Astrocyte of the spinal cord (primary cell): Measurements from ENCODE around the gene SPTSSA.

ENCODE experiments used
- DNase-seq: peaks from one replicate; pipeline ENCODE4 v3.0.0; 2011; ENCODE audit warnings: low read depth, low spot score
- H3K4me3 ChIP-seq: 2 replicates; pipeline ENCODE4 v1.5.1; 2011; ENCODE audit warnings: low read depth, mild to moderate bottlenecking, low read length, moderate library complexity
- in situ Hi-C: cut with HindIII; loops from 2 replicates; pipeline ENCODE4 v1.10.0; 2017; ENCODE audit warnings: low sequenced_read_pairs
- TF ChIP-seq, protein P1 (sequence below): IDR thresholded peaks from 2 replicates; pipeline ENCODE4 v1.5.1; 2012; ENCODE audit warnings: low read depth, mild to moderate bottlenecking, low read length, inconsistent platforms

The SPTSSA gene

DNA sequence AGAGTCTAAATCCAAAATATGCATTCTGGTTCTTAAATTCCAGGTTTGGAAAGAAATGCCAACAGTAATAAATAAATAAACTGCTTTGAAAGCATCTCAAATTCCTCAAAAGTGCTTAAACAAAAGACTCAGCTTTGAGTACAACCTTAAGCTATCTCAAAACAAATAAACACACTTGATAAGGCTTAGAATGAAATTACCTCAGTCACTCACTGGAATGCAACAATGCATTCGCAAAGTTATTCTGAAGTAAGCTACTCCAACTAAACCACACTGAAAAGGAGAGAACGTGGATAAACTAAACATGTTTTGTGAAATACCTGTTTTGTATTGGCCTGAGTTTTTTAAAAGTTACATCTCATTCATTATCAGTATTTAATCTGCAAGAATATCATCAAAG, 1.2 kb downstream of the SPTSSA start:
- DNase-seq: peak; percentile 64
- in situ Hi-C loops: no loop called here
- TF ChIP-seq, protein P1, sequence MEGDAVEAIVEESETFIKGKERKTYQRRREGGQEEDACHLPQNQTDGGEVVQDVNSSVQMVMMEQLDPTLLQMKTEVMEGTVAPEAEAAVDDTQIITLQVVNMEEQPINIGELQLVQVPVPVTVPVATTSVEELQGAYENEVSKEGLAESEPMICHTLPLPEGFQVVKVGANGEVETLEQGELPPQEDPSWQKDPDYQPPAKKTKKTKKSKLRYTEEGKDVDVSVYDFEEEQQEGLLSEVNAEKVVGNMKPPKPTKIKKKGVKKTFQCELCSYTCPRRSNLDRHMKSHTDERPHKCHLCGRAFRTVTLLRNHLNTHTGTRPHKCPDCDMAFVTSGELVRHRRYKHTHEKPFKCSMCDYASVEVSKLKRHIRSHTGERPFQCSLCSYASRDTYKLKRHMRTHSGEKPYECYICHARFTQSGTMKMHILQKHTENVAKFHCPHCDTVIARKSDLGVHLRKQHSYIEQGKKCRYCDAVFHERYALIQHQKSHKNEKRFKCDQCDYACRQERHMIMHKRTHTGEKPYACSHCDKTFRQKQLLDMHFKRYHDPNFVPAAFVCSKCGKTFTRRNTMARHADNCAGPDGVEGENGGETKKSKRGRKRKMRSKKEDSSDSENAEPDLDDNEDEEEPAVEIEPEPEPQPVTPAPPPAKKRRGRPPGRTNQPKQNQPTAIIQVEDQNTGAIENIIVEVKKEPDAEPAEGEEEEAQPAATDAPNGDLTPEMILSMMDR: no peak
- H3K4me3 ChIP-seq: peak overlapping the region; percentile 88

DNA sequence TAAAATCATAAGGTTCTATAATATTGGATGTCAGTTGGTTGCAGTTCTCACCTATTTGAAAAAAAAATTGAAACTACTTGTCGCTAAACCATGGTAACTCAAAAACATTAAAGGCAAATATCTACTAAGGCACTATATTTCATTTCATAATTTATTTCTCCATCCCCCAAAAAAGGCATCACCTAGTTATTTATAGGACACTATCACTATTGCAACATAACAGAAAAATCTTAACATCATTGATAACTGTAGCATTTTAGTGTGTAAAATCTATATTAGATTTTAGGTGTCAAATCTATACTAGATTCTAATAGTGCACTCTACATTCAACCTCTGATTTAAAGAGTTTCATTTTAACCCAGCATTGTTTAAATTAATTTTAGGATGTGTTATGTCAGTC, 1.7 kb downstream of the SPTSSA start:
- TF ChIP-seq, protein P1: no peak
- in situ Hi-C loops: no loop called here
- no peak for DNase-seq
- H3K4me3 ChIP-seq: peak overlapping the region; percentile 88

DNA sequence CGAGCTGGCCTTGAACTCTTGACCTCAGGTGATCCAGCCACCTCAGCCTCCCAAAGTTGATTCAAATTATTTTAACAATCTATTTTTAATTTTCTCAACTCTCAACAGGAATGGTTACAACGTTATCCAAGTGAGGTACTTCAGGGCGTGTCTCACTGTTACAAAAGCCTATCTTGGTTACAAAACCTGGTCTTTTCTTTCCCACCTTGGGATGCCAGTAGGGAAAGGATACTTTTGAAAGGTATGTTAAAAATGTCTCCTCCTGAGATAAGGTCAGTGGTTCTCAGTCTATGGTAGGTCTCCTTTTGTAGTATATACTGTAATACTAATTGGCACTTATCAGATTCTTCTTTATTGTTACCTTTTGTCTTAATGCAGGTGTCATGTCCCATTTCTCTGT, 4.9 kb downstream of the SPTSSA start:
- no peak for DNase-seq
- in situ Hi-C loops: no loop called here
- no peak overlapping the region for H3K4me3 ChIP-seq
- TF ChIP-seq, protein P1: no peak

DNA sequence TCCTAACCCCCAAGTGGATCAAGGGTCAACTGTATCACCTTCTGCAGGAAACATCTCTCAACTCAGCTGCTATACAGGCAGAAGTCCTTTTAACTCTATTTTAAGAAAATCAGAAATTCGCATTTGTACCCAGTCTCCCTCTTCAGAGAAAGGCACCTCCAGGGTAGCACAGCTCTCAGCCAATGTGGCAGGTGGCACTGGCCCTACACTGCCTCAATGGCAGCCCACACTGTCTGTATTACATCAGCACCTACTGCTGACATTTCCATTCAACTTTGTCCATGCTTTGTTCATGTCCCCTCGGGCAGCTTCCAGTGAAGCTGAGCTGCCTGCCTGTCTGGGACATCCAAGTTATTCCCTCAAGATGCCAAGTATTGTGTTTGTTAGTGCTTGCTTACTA, 8.8 kb downstream of the SPTSSA start:
- DNase-seq: no peak
- TF ChIP-seq, protein P1: no peak
- in situ Hi-C loops: no loop called here
- no peak overlapping the region for H3K4me3 ChIP-seq

DNA sequence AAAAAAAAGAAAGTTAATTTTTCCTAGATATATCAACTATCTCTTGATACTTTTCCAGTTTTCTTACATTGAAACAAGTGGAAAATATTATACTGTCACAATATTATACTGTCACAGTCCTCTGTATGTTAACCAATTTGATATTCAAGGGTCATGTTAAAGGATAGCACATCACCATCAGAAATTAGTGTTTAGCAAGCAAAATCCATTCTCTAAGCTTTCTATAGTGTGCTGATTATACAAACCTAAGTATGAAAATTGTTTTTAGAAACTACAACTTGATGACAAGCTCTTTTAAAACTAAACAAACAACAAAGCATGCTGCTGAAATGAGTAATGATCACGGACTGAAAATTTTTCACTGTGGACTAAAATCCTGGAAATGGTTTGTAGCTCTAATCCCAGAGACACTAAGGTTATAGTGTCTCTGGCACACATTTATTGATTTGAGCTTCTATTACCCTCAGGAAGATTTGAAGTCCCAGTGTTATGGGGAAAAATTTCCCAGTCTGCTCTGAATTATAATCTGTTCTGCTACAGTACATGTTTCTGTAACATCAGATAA, 9.7 kb downstream of the SPTSSA start:
- in situ Hi-C loops: no loop called here
- no peak for DNase-seq
- TF ChIP-seq, protein P1: no peak
- H3K4me3 ChIP-seq: no peak overlapping the region

DNA sequence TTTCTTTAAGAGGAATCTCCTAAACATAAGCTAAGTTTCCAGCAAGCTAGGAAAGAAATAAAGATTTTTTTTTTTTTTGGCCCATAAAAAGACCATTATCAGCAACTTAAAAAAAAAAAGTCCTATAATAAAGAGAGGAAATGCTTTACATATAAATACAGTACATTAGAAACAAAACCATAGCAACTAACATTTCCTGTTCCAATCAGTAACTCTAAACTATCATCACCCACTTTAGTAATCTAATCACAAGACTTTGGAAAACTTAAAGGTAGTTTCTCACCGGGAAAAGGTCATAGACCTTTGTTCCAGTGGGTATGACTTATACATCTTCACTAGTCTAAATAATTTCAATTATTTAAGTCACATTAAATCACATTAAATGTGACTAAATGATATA, 11.1 kb downstream of the SPTSSA start:
- DNase-seq: no peak
- TF ChIP-seq, protein P1: no peak
- no peak overlapping the region for H3K4me3 ChIP-seq
- in situ Hi-C loops: no loop called here

DNA sequence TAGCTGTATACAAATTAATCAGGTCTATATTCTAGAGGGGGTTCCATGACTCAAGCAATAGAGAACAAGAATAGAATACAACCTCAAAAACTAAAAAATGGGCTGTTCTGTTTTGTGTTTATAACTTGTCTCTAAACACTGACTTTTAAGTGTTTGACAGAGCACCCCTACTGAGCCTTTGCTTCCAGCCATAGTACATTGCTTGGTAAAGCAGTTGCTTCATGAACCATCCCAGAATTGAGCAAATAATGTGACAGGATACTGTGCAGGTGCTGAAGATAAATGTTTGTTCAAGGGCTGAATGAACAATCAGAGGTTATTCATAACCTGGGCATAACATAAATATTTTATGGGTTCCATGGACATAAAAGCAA, 11.5 kb downstream of the SPTSSA start:
- no peak for DNase-seq
- TF ChIP-seq, protein P1: no peak
- H3K4me3 ChIP-seq: no peak overlapping the region
- in situ Hi-C loops: no loop called here
